ENCODE results near the gene KLC1.

KLC1 gene

DNA sequence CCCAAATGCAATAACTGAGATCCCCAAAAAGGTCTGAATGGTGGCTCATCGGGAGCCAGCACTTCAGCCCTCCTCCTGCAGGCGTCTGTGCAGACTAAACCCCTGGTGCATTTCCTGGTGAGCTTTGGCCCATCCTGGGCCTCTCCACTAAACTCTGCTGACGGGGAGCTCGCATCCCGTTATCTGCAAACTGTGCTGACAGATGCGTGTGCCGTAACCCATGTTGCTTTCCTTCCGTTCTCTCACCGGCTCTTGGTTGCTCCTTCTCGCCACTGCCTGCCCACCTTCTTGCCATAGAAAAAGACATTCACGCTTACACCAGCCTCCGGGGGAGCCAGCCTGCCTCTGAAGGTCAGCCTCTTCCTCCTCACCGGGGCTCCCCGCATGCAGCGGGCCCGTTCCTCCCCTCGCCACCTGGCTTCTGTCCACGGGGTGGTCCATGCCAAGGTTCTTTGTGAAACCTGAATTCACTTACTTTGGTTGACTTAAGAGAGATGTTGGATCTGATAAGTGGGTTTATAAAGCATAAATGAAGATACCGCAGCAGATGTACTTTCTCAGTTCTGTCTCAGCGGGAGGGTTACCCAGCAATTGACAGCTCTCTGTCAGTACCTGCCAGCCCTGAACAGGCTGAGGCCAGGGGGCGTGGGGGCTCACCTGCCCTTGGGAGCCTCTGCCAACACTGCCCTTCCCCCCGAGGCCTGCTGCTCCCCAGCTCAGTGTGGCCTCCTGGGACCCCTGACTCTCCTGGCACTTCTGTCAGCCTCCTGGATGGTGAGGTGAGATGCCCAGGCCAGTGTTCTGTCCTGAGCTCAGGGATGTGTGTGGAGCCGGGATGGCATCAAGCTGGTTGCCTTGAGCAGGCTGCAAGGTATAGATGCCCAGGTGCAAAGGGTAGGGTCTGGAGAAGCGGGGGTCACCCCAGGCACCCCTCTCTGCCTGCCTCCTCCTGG, 100.8 kb downstream of the KLC1 start:
- ChIA-PET POLR2A (ENCODE audit: low non-redundant PET) (no interaction called here), CTCF (no interaction called here)
- no peak for DNase-seq (ENCODE audit: low spot score)

GRCh38 chr14:103730490-103731035, 101.6 kb downstream of the KLC1 start:
- CTCF ChIA-PET: interaction anchor here (0.7 kb wide), 1 partner anchor 9 kb away, joined by 3 read pairs; no protein-coding TSS in a partner anchor
- POLR2A ChIA-PET (ENCODE audit: low non-redundant PET): interaction anchor here (0.7 kb wide), 1 partner anchor 41 kb away, joined by 5 read pairs; no protein-coding TSS in a partner anchor
- no peak for DNase-seq (ENCODE audit: low spot score)

More for the DNA sequence above, 100.8 kb downstream of the KLC1 start:
- TF ChIP-seq, protein P1, sequence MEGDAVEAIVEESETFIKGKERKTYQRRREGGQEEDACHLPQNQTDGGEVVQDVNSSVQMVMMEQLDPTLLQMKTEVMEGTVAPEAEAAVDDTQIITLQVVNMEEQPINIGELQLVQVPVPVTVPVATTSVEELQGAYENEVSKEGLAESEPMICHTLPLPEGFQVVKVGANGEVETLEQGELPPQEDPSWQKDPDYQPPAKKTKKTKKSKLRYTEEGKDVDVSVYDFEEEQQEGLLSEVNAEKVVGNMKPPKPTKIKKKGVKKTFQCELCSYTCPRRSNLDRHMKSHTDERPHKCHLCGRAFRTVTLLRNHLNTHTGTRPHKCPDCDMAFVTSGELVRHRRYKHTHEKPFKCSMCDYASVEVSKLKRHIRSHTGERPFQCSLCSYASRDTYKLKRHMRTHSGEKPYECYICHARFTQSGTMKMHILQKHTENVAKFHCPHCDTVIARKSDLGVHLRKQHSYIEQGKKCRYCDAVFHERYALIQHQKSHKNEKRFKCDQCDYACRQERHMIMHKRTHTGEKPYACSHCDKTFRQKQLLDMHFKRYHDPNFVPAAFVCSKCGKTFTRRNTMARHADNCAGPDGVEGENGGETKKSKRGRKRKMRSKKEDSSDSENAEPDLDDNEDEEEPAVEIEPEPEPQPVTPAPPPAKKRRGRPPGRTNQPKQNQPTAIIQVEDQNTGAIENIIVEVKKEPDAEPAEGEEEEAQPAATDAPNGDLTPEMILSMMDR (conservative IDR thresholded peaks at IDR 0.05; ENCODE audit: low read depth): no peak
- peak overlapping the region; percentile 42 for H3K27ac ChIP-seq

DNA sequence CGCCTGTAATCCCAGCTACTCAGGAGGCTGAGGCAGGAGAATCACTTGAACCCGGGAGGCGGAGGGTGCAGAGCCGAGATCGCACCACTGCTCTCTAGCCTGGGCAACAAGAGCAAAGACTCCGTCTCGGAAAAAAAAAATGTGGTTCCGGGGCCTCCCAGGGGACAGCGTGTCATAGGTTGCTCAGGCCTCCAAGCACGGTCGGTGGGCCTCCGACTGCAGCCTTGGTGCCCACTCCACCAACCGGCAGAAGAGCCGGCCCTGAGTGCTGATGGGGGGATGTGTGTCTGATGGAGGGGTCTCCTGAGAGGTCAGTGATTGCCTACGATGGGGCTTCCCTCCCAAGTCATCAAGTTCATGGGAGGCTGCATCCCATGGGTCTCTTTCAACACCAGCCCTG, 102.5 kb downstream of the KLC1 start:
- DNase-seq (ENCODE audit: low spot score): no peak
- ChIA-PET POLR2A (ENCODE audit: low non-redundant PET) (interaction anchor here (0.7 kb wide), 2 partner anchors 40 to 85 kb away, joined by 3 to 5 read pairs; no protein-coding TSS in a partner anchor), CTCF (interaction anchor here (0.7 to 0.8 kb wide), 2 partner anchors 9 to 175 kb away, joined by 3 read pairs; no protein-coding TSS in a partner anchor)
- TF ChIP-seq, protein P1 (conservative IDR thresholded peaks at IDR 0.05; ENCODE audit: low read depth): no peak
- H3K27ac ChIP-seq: peak overlapping the region; percentile 53

More at GRCh38 chr14:103730490-103731035, 101.6 kb downstream of the KLC1 start:
- TF ChIP-seq, protein P1 (conservative IDR thresholded peaks at IDR 0.05; ENCODE audit: low read depth): no peak
- H3K27ac ChIP-seq: peak overlapping the region; percentile 42

DNA sequence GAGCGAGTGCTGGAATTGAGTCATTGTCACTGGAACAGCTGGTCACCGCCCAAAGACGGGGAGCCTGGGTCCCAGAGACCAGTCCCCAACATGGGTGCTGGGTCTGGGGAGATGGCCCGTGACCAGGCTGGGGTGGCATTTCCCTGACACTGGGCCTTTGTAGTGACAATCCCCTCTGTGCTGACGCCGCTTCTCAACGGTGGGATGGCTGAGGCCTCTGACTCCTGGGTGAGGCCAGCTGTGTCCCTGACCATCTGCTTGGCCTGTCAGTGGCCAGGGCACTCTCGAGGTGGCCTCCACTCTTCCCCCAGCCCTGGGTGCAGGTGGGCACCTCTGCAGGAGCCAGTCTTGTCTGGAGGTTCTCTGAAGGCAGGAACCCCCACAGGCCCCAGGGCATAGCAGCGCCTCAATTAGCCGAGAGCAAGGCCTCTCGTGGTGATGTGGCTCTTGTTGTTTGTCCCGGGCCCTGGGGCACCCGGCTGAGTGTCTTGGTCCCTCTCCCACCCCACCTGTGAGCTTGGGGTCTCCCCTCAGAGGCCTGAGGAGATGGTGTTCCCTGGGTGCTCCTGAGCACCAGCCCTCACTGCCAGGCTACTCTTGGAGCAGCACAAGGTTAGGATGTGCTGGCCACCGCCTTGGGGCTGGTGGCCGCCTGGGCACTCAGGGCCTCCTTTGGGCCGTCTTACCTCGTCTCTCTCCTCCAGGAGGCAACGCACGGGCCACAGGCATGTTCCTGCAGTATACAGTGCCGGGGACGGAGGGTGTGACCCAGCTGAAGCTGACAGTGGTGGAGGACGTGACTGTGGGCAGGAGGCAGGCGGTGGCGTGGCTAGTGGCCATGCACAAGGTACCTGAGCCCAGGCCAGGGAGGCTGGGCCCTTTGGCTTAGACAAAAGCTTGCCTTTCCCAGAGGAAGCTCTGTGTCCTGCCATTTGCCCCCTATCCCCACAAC, 103.2 kb downstream of the KLC1 start:
- CTCF ChIA-PET: interaction anchor here (0.7 to 0.8 kb wide), 2 partner anchors 175 to 249 kb away, joined by 3 to 5 read pairs; no protein-coding TSS in a partner anchor
- peak overlapping the region; percentile 53 for H3K27ac ChIP-seq
- no peak for DNase-seq (ENCODE audit: low spot score)
- TF ChIP-seq, protein P1 (conservative IDR thresholded peaks at IDR 0.05; ENCODE audit: low read depth): no peak
- POLR2A ChIA-PET (ENCODE audit: low non-redundant PET): no interaction called here

GRCh38 chr14:103732868-103733620, 104.0 kb downstream of the KLC1 start:
- ChIA-PET POLR2A (ENCODE audit: low non-redundant PET) (no interaction called here), CTCF (interaction anchor here (0.7 kb wide), 1 partner anchor 248 kb away, joined by 5 read pairs; no protein-coding TSS in a partner anchor)
- peak overlapping the region; percentile 53 for H3K27ac ChIP-seq
- TF ChIP-seq, protein P1 (conservative IDR thresholded peaks at IDR 0.05; ENCODE audit: low read depth): no peak
- no peak for DNase-seq (ENCODE audit: low spot score)
